SU-DHL-6 (cell line): Measurements from ENCODE around the gene PKHD1.

Experiments
- CTCF ChIP-seq: fragments of 200-600 bp; sonication (generic); IDR thresholded peaks from one replicate; pipeline ENCODE4 v1.5.1; 2017; ENCODE audit warnings: antibody characterized with exemption, mild to moderate bottlenecking, low read length, moderate library complexity; ENCODE audit not compliant: insufficient read depth, poor library complexity, severe bottlenecking
- EZH2phosphoT487 ChIP-seq: fragments of 200-600 bp; sonication (generic), shearing (Covaris generic); conservative IDR thresholded peaks from 2 replicates; pipeline ENCODE4 v1.6.1; 2018; ENCODE audit warnings: mild to moderate bottlenecking, antibody characterized with exemption, low read length, moderate library complexity, mixed read lengths

- TF ChIP-seq CTCF: no peak
- no peak for TF ChIP-seq EZH2phosphoT487
Observed at GRCh38 chr6:51983564-51983963, 103.8 kb downstream of the PKHD1 start.
